Adipocyte (in vitro differentiated cells): ENCODE data around the gene GPR89A.
"Not testable (repeated sequence)": the region's sequence is repeated elsewhere in the genome, so short reads cannot be mapped to it uniquely, and the experiment has no call there.

Source experiments
- DNase-seq: peaks from one replicate; pipeline ENCODE4 v3.0.0-alpha.2; 2015; ENCODE audit warnings: low read depth
- H3K27me3 ChIP-seq: replicated peaks from 2 replicates; pipeline ENCODE4 v1.7.0; 2013; ENCODE audit warnings: mild to moderate bottlenecking, low read length, moderate library complexity; ENCODE audit not compliant: control insufficient read depth, insufficient read depth
- H3K36me3 ChIP-seq: 2 replicates; pipeline ENCODE4 v1.7.0; 2013; ENCODE audit warnings: low read length, mild to moderate bottlenecking, moderate library complexity; ENCODE audit not compliant: control insufficient read depth, insufficient read depth, severe bottlenecking
- H3K4me1 ChIP-seq: 2 replicates; pipeline ENCODE4 v1.7.0; 2013; ENCODE audit warnings: mild to moderate bottlenecking, low read length, moderate library complexity; ENCODE audit not compliant: control insufficient read depth, insufficient read depth
- H3K4me3 ChIP-seq: 2 replicates; pipeline ENCODE4 v1.7.0; 2013; ENCODE audit warnings: mild to moderate bottlenecking, low read length, moderate library complexity
- H3K9ac ChIP-seq: 2 replicates; pipeline ENCODE4 v1.7.0; 2013; ENCODE audit warnings: mild to moderate bottlenecking, low read length, moderate library complexity
- H3K9me3 ChIP-seq: 2 replicates; pipeline ENCODE4 v1.7.0; 2013; ENCODE audit warnings: mild to moderate bottlenecking, low read length, moderate library complexity; ENCODE audit not compliant: control insufficient read depth

GPR89A gene

GRCh38 chr1:145706086-145706664 is 98.4 kb downstream of the GPR89A start:
- DNase-seq, result peak; percentile 53
- Histone ChIP-seq H3K36me3 (no peaks in the 10 kb centered on the region), H3K4me1 (peaks cover 19% of the 10 kb centered on the region), H3K4me3 (no peak overlapping the region), H3K9me3 (no peaks in the 10 kb centered on the region), H3K27me3 (peaks cover 4% of the 10 kb centered on the region), H3K9ac (no peak overlapping the region)

GRCh38 chr1:145707183-145707867 is 99.5 kb downstream of the GPR89A start, which contains the start of gene PDZK1:
Gene PDZK1, minus strand, starts transcription at chr1:145707368. Its CDS starts 19,347 bp downstream, at chr1:145688021.
- Histone ChIP-seq H3K27me3 (peaks cover 4% of the 10 kb centered on the region), H3K9ac (no peak within 1 kb of the TSS), H3K4me1 (peaks cover 23% of the 10 kb centered on the region), H3K36me3 (no peaks in the 10 kb centered on the region), H3K9me3 (no peaks in the 10 kb centered on the region), H3K4me3 (no peak within 1 kb of the TSS)
- DNase-seq, result no peak

- Histone ChIP-seq H3K9me3 (no peaks in the 10 kb centered on the region), H3K4me1 (peaks cover 23% of the 10 kb centered on the region), H3K36me3 (no peaks in the 10 kb centered on the region), H3K27me3 (peaks cover 4% of the 10 kb centered on the region), H3K9ac (no peak overlapping the region), H3K4me3 (no peak overlapping the region)
- no peak for DNase-seq
Observed at GRCh38 chr1:145708063-145708462, 100.3 kb downstream of the GPR89A start.

- H3K4me3 ChIP-seq, result no peak overlapping the region
- peaks cover 23% of the 10 kb centered on the region for H3K4me1 ChIP-seq
- H3K9me3 ChIP-seq, result no peaks in the 10 kb centered on the region
- no peak for DNase-seq
- H3K27me3 ChIP-seq, result no peaks in the 10 kb centered on the region
- H3K36me3 ChIP-seq, result no peaks in the 10 kb centered on the region
- no peak overlapping the region for H3K9ac ChIP-seq
Observed at GRCh38 chr1:145710291-145711027, 102.7 kb downstream of the GPR89A start.

GRCh38 chr1:145711213-145711651 is 103.4 kb downstream of the GPR89A start:
- H3K36me3 ChIP-seq, result no peaks in the 10 kb centered on the region
- DNase-seq, result no peak
- no peak overlapping the region for H3K4me3 ChIP-seq
- H3K27me3 ChIP-seq, result no peaks in the 10 kb centered on the region
- H3K9ac ChIP-seq, result no peak overlapping the region
- H3K4me1 ChIP-seq, result peaks cover 20% of the 10 kb centered on the region
- no peaks in the 10 kb centered on the region for H3K9me3 ChIP-seq

GRCh38 chr1:145714524-145715111 is 106.8 kb downstream of the GPR89A start:
- Histone ChIP-seq H3K9me3 (no peaks in the 10 kb centered on the region), H3K36me3 (no peaks in the 10 kb centered on the region), H3K27me3 (no peaks in the 10 kb centered on the region), H3K4me3 (no peak overlapping the region), H3K9ac (no peak overlapping the region), H3K4me1 (peaks cover 4% of the 10 kb centered on the region)
- DNase-seq, result no peak

GRCh38 chr1:145716641-145717345 is 109.0 kb downstream of the GPR89A start:
- H3K9me3 ChIP-seq, result no peaks in the 10 kb centered on the region
- H3K4me3 ChIP-seq, result no peak overlapping the region
- DNase-seq, result no peak
- no peaks in the 10 kb centered on the region for H3K36me3 ChIP-seq
- H3K9ac ChIP-seq, result no peak overlapping the region
- H3K4me1 ChIP-seq, result peaks cover 21% of the 10 kb centered on the region
- no peaks in the 10 kb centered on the region for H3K27me3 ChIP-seq

- no peaks in the 10 kb centered on the region for H3K27me3 ChIP-seq
- no peaks in the 10 kb centered on the region for H3K36me3 ChIP-seq
Observed at GRCh38 chr1:145717833-145718232, 110.0 kb downstream of the GPR89A start.

GRCh38 chr1:145718465-145718864 is 110.7 kb downstream of the GPR89A start:
- DNase-seq, result not testable (repeated sequence)

More at GRCh38 chr1:145717833-145718232, 110.0 kb downstream of the GPR89A start:
- no peak overlapping the region for H3K9ac ChIP-seq
- no peak overlapping the region for H3K4me3 ChIP-seq
- H3K9me3 ChIP-seq, result no peaks in the 10 kb centered on the region
- no peak for DNase-seq
- peaks cover 20% of the 10 kb centered on the region for H3K4me1 ChIP-seq

GRCh38 chr1:145719230-145720079 is 111.7 kb downstream of the GPR89A start, which contains the start of gene CD160:
Gene CD160, plus strand, starts transcription at chr1:145719499. Its CDS starts 8,829 bp downstream, at chr1:145728328.
- H3K36me3 ChIP-seq, result no peaks in the 10 kb centered on the region
- no peak for DNase-seq
- H3K27me3 ChIP-seq, result no peaks in the 10 kb centered on the region
- H3K4me1 ChIP-seq, result peaks cover 20% of the 10 kb centered on the region
- H3K9ac ChIP-seq, result peak within 1 kb of the TSS; percentile 4
- no peak within 1 kb of the TSS for H3K4me3 ChIP-seq
- H3K9me3 ChIP-seq, result no peaks in the 10 kb centered on the region

More at GRCh38 chr1:145718465-145718864, 110.7 kb downstream of the GPR89A start:
- H3K9me3 ChIP-seq, H3K36me3 ChIP-seq, H3K4me3 ChIP-seq, H3K27me3 ChIP-seq, H3K9ac ChIP-seq: not testable (repeated sequence)
- peaks cover 20% of the 10 kb centered on the region for H3K4me1 ChIP-seq
